IPS-15b (cell line): ENCODE measurements around the gene CTTN.
A peak's percentile ranks its signal among the peaks of the same experiment; 100 is the strongest.
"Not testable (repeated sequence)": the region's sequence is repeated elsewhere in the genome, so short reads cannot be mapped to it uniquely, and the experiment has no call there.

Experiments used
- H3K27me3 ChIP-seq: one replicate; pipeline ENCODE4 v1.6.1; 2013; ENCODE audit warnings: low read length; ENCODE audit not compliant: control insufficient read depth, insufficient read depth
- H3K36me3 ChIP-seq: one replicate; pipeline ENCODE4 v1.6.1; 2013; ENCODE audit warnings: low read length; ENCODE audit not compliant: control insufficient read depth, insufficient read depth
- H3K4me1 ChIP-seq: one replicate; pipeline ENCODE4 v1.6.1; 2013; ENCODE audit warnings: mild to moderate bottlenecking, low read length; ENCODE audit not compliant: control insufficient read depth, insufficient read depth
- H3K4me3 ChIP-seq: one replicate; pipeline ENCODE4 v1.5.1; 2013; ENCODE audit warnings: low read depth, low read length
- H3K9ac ChIP-seq: one replicate; pipeline ENCODE4 v1.6.1; 2013; ENCODE audit warnings: low read depth, mild to moderate bottlenecking, low read length
- H3K9me3 ChIP-seq: one replicate; pipeline ENCODE4 v1.6.1; 2013; ENCODE audit warnings: mild to moderate bottlenecking, low read length; ENCODE audit not compliant: control insufficient read depth, insufficient read depth

Gene CTTN

DNA sequence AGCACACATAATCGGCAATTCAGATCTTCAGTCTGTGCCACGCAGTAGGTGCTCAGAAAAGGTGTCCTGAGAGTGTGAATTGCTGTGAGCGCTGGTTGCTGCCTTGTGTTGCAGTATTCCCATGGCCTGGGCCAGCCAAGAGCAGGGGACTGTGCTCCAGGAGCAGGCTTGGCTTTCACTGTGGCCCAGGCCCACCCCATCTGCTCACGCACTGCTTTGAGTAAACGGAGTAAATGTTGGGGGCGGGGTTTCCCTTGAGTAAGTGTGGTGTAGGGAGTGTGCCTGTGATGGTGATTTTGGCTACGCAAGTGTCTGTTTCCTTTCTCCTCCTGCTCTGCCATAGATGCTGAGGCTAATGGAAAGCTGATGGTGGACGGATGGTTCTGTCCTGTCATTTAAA is 2.3 kb downstream of the CTTN start:
- no peaks in the 10 kb centered on the region for H3K27me3 ChIP-seq
- no peaks in the 10 kb centered on the region for H3K9me3 ChIP-seq
- peaks cover 2% of the 10 kb centered on the region for H3K36me3 ChIP-seq
- peak overlapping the region; percentile 83 for H3K4me3 ChIP-seq
- H3K4me1 ChIP-seq: peaks cover 5% of the 10 kb centered on the region
- no peak overlapping the region for H3K9ac ChIP-seq

- H3K4me1 ChIP-seq: peaks cover 5% of the 10 kb centered on the region
Measured at GRCh38 chr11:70402016-70402415, 3.7 kb downstream of the CTTN start.

DNA sequence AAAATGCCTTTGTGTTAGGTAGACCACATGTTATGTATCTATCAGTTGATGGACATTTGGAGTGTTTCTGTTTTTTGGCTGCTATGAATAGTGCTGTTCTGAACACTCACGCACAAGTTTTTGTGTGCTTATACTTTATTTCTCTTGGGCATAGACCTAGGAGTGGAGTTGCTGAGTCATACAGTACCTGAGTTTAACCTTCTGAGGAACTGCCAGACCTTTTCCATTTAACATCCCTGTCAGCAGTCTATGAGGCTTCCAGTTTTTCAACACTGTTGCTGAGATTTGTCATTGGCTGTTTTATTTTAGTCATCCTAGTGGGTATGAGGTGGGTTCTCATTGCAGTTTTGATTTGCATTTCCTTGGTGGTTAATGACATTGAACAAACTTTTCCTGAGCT is 4.4 kb downstream of the CTTN start:
- H3K4me3 ChIP-seq: no peak overlapping the region
- H3K36me3 ChIP-seq: peaks cover 11% of the 10 kb centered on the region
- H3K9me3 ChIP-seq: no peaks in the 10 kb centered on the region
- H3K9ac ChIP-seq: no peak overlapping the region
- no peaks in the 10 kb centered on the region for H3K27me3 ChIP-seq
- peaks cover 5% of the 10 kb centered on the region for H3K4me1 ChIP-seq

More at GRCh38 chr11:70402016-70402415, 3.7 kb downstream of the CTTN start:
- Histone ChIP-seq H3K36me3 (peaks cover 4% of the 10 kb centered on the region), H3K4me3 (no peak overlapping the region), H3K9ac (no peak overlapping the region), H3K9me3 (no peaks in the 10 kb centered on the region), H3K27me3 (no peaks in the 10 kb centered on the region)

DNA sequence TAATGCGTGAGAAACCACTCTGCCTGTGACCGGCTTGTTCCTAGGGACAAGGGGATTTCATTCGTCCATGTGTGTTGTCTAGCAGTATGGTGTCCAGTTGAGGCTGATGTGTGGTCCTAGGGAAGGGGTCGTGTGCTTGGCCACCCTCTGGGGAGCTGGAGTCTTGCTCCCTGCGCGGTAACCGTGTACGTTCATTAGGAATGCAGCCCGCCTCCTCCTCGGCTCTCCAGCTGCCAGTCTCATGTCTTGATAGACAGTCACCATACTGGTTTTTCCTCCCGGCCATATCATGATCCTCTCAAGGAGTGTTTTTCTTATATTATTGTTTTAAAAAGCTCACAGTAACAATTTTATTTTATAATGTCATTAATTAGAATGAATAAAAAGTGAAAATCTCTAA is 5.9 kb downstream of the CTTN start:
- Histone ChIP-seq H3K4me1 (peaks cover 5% of the 10 kb centered on the region), H3K9me3 (no peaks in the 10 kb centered on the region), H3K9ac (no peak overlapping the region), H3K27me3 (no peaks in the 10 kb centered on the region), H3K4me3 (no peak overlapping the region), H3K36me3 (peaks cover 17% of the 10 kb centered on the region)

- Histone ChIP-seq H3K36me3 (peaks cover 32% of the 10 kb centered on the region), H3K27me3 (no peaks in the 10 kb centered on the region), H3K9me3 (no peaks in the 10 kb centered on the region), H3K4me3 (no peak overlapping the region), H3K4me1 (peaks cover 4% of the 10 kb centered on the region), H3K9ac (no peak overlapping the region)
Measured at GRCh38 chr11:70405679-70406395, 7.5 kb downstream of the CTTN start.

GRCh38 chr11:70407121-70407520 is 8.8 kb downstream of the CTTN start:
- no peak overlapping the region for H3K9ac ChIP-seq
- peaks cover 3% of the 10 kb centered on the region for H3K4me1 ChIP-seq
- no peaks in the 10 kb centered on the region for H3K9me3 ChIP-seq
- peaks cover 44% of the 10 kb centered on the region for H3K36me3 ChIP-seq
- no peak overlapping the region for H3K4me3 ChIP-seq
- H3K27me3 ChIP-seq: no peaks in the 10 kb centered on the region

DNA sequence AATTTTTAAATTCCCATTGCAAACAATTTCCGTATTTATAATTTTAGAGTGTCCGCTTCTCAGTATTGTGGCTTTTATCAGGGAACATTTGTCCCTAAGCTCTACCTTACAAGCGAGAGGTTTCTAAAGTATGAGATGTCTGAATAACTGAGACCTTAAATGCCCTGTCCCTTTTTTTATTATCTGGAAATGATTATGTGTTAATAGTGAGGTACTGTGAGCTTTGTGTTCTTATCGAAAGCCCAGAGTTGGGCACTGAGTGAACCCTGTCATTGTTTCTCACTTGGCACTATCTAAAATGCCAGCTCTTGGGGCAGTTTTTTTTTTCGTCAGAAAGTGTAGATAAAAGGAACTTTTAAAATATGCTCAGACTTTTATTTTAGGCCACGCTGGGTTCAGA is 9.5 kb downstream of the CTTN start:
- Histone ChIP-seq H3K9me3 (no peaks in the 10 kb centered on the region), H3K4me1 (no peaks in the 10 kb centered on the region), H3K9ac (no peak overlapping the region), H3K4me3 (no peak overlapping the region), H3K27me3 (no peaks in the 10 kb centered on the region), H3K36me3 (peaks cover 50% of the 10 kb centered on the region)

- H3K4me3 ChIP-seq, H3K27me3 ChIP-seq, H3K4me1 ChIP-seq, H3K9me3 ChIP-seq, H3K9ac ChIP-seq: not testable (repeated sequence)
- H3K36me3 ChIP-seq: peaks cover 55% of the 10 kb centered on the region
Measured at GRCh38 chr11:70408326-70408725, 10.0 kb downstream of the CTTN start.

- no peak overlapping the region for H3K9ac ChIP-seq
- peaks cover 63% of the 10 kb centered on the region for H3K36me3 ChIP-seq
- no peaks in the 10 kb centered on the region for H3K4me1 ChIP-seq
- no peaks in the 10 kb centered on the region for H3K9me3 ChIP-seq
- no peaks in the 10 kb centered on the region for H3K27me3 ChIP-seq
- H3K4me3 ChIP-seq: no peak overlapping the region
Measured at GRCh38 chr11:70409437-70409836, 11.1 kb downstream of the CTTN start.

DNA sequence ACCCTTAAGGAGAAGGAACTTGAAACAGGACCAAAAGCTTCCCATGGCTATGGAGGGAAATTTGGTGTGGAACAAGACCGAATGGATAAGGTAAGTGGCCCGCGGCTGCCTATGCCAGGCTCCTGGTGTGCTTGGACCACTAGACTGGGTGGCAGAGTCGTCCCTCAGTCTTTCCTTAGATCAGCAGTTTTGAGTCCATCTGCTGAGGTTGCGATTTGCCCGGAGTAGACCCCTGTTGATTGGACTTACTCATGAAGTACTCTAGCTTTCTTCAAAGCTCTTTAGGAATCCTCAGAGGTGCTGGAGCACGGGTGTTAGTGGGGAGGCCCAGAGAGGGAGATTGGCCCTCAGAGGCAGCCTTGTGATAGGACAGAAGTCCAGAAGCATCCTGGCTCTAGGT is 11.5 kb downstream of the CTTN start:
- Histone ChIP-seq H3K9me3 (no peaks in the 10 kb centered on the region), H3K36me3 (peaks cover 68% of the 10 kb centered on the region), H3K4me1 (no peaks in the 10 kb centered on the region)

GRCh38 chr11:70410276-70411205 is 12.2 kb downstream of the CTTN start:
- H3K27me3 ChIP-seq: no peaks in the 10 kb centered on the region
- no peak overlapping the region for H3K4me3 ChIP-seq
- no peak overlapping the region for H3K9ac ChIP-seq
- no peaks in the 10 kb centered on the region for H3K4me1 ChIP-seq
- H3K36me3 ChIP-seq: peaks cover 73% of the 10 kb centered on the region
- H3K9me3 ChIP-seq: no peaks in the 10 kb centered on the region

More for the DNA sequence above, 11.5 kb downstream of the CTTN start:
- Histone ChIP-seq H3K9ac (no peak overlapping the region), H3K27me3 (no peaks in the 10 kb centered on the region), H3K4me3 (no peak overlapping the region)
